NB4 (cell line): Measurements from ENCODE around the gene SIRT5.

ENCODE experiments used
- CTCF ChIP-seq: IDR thresholded peaks from one replicate; pipeline ENCODE4 v1.5.1; 2012; ENCODE audit warnings: low read depth, low read length
- POLR2A ChIP-seq: IDR thresholded peaks from 2 replicates; pipeline ENCODE4 v1.6.1; 2011; ENCODE audit warnings: mild to moderate bottlenecking; ENCODE audit not compliant: insufficient read length; ENCODE audit errors: extremely low read depth

GRCh38 chr6:13600036-13600435 lies 25.6 kb downstream of the SIRT5 start:
- TF ChIP-seq CTCF (no peak), POLR2A (no peak)
